HepG2 (cell line): ENCODE measurements around the gene ITGA7. TPM values are rescaled to one million over a fixed set of nuclear protein-coding genes. Genes with fewer than 3 reads are reported as not detected.

Experiments used
- ATAC-seq: fragments of 200-7000 bp; cut with Tn5 transposase; 3 replicates; pipeline ENCODE4 v1.9.1; 2020; ENCODE audit warnings: mild to moderate bottlenecking, moderate library complexity
- BruUV-seq: library from RNA; stranded (reverse); fragments of 400-500 nt; replicated peaks from 2 replicates; lab custom pipeline; 2021; lab: Mats Ljungman, UMichigan
- CTCF ChIA-PET: fragments of 300-600 bp; formaldehyde crosslinking; extraction: SDS; loops from one replicate; lab custom pipeline; 2021; ENCODE audit warnings: low total read pairs, inconsistent platforms, low intra/inter-chr PET ratio; lab: Yijun Ruan, JAX
- POLR2A ChIA-PET: fragments of 350-600 bp; sonication (Branson Sonifier 250); formaldehyde crosslinking; loops from one replicate; lab custom pipeline; 2020; ENCODE audit warnings: antibody characterized with exemption, inconsistent platforms; lab: Yijun Ruan, JAX
- DNase-seq: peaks from one replicate; pipeline ENCODE4 v3.0.0-alpha.2; 2015; ENCODE audit warnings: low spot score
- FAIRE-seq: peaks from 3 replicates; lab custom pipeline; 2011; peaks lifted over from hg19 to GRCh38; lab: Jason Lieb, UNC
- H2AFZ ChIP-seq: one replicate; pipeline ENCODE4 v1.6.1; 2011; ENCODE audit warnings: low read length, inconsistent platforms
- H3K27ac ChIP-seq: fragments of 300-600 bp; 3 replicates; pipeline ENCODE4 v1.8.0; 2011; ENCODE audit warnings: mixed run types, mild to moderate bottlenecking, mixed read lengths, low read length, inconsistent platforms; ENCODE audit not compliant: insufficient read depth; ENCODE audit errors: extremely low read length
- H3K27me3 ChIP-seq, 2 experiments: fragments of 200-600 bp in 1 of 2; 2 replicates in 1 of 2; 3 replicates in 1 of 2; pipeline versions ENCODE4 v1.6.0 to v1.8.0; 2011; ENCODE audit warnings: low read length in 2 of 2, mild to moderate bottlenecking in 2 of 2, moderate library complexity in 2 of 2, inconsistent platforms in 1 of 2; ENCODE audit not compliant: insufficient read depth in 2 of 2, control insufficient read depth in 1 of 2
- H3K36me3 ChIP-seq, 2 experiments: fragments of 200-600 bp in 1 of 2; replicated peaks in 1 of 2; 2 replicates in 1 of 2; 3 replicates in 1 of 2; pipeline versions ENCODE4 v1.5.1 to v1.8.0; 2011; ENCODE audit warnings: low read length in 2 of 2, inconsistent platforms in 1 of 2; ENCODE audit not compliant: insufficient read depth in 2 of 2, control insufficient read depth in 1 of 2
- H3K4me1 ChIP-seq: 2 replicates; pipeline ENCODE4 v1.5.1; 2012; ENCODE audit warnings: low read length, inconsistent platforms; ENCODE audit not compliant: insufficient read depth
- H3K4me2 ChIP-seq: 2 replicates; pipeline ENCODE4 v1.6.0; 2011; ENCODE audit warnings: low read depth, low read length, inconsistent platforms
- H3K4me3 ChIP-seq, 3 experiments: fragments of 200-600 bp in 1 of 3; sonication (generic), shearing (Covaris generic) in 1 of 3; replicated peaks in 1 of 3; 2 replicates each; pipeline ENCODE4 v1.5.1; 2011 to 2016; ENCODE audit warnings: low read length in 3 of 3, inconsistent platforms in 2 of 3, low read depth in 2 of 3, mild to moderate bottlenecking in 2 of 3, control low read depth in 1 of 3, mixed read lengths in 1 of 3; ENCODE audit not compliant: insufficient read depth in 1 of 3
- H3K79me2 ChIP-seq: one replicate; pipeline ENCODE4 v1.6.1; 2011; ENCODE audit warnings: low read length, inconsistent platforms; ENCODE audit not compliant: insufficient read depth
- H3K9ac ChIP-seq: 2 replicates; pipeline ENCODE4 v1.6.0; 2011; ENCODE audit warnings: mild to moderate bottlenecking, low read depth, low read length, inconsistent platforms; ENCODE audit not compliant: insufficient read depth
- H3K9me3 ChIP-seq: 2 replicates; pipeline ENCODE4 v1.5.1; 2012; ENCODE audit warnings: mild to moderate bottlenecking, low read length
- H4K20me1 ChIP-seq: 2 replicates; pipeline ENCODE4 v1.6.0; 2011; ENCODE audit warnings: inconsistent platforms, mild to moderate bottlenecking, low read length, moderate library complexity; ENCODE audit not compliant: insufficient read depth
- ARNT2 ChIP-seq: sonication (generic); formaldehyde crosslinking; IDR thresholded peaks from 2 replicates; pipeline ENCODE4 v1.8.0; 2022; ENCODE audit warnings: mild to moderate bottlenecking, low read depth, missing genetic modification reagents, moderate library complexity
- BRF2 ChIP-seq: sonication (generic); formaldehyde crosslinking; IDR thresholded peaks from 2 replicates; pipeline ENCODE4 v1.8.1; 2022; ENCODE audit warnings: mild to moderate bottlenecking, missing genetic modification reagents
- CCDC6 ChIP-seq: sonication (generic); formaldehyde crosslinking; IDR thresholded peaks from 2 replicates; pipeline ENCODE4 v1.8.1; 2022; ENCODE audit warnings: mild to moderate bottlenecking, missing genetic modification reagents, moderate library complexity
- CHD4 ChIP-seq: fragments of 200-600 bp; sonication (generic); IDR thresholded peaks from 2 replicates; pipeline ENCODE4 v1.7.0; 2017; ENCODE audit warnings: mild to moderate bottlenecking, low read length, borderline replicate concordance
- GPN1 ChIP-seq: sonication (generic); formaldehyde crosslinking; IDR thresholded peaks from 2 replicates; pipeline ENCODE4 v1.5.1; 2020; ENCODE audit warnings: missing genetic modification reagents, borderline replicate concordance
- HDAC1 ChIP-seq: sonication (generic); formaldehyde crosslinking; IDR thresholded peaks from 2 replicates; pipeline ENCODE4 v1.5.1; 2020; ENCODE audit warnings: mild to moderate bottlenecking, missing genetic modification reagents
- NONO ChIP-seq, 2 experiments: fragments of 450-650 bp in 1 of 2; sonication (generic) in 1 of 2; formaldehyde crosslinking in 1 of 2; IDR thresholded peaks in 1 of 2; conservative IDR thresholded peaks in 1 of 2; 2 replicates each; pipeline versions ENCODE4 v1.6.1 to v1.8.0; 2017 to 2022; ENCODE audit warnings: mild to moderate bottlenecking in 1 of 2, missing genetic modification reagents in 1 of 2, moderate library complexity in 1 of 2
- PPARG ChIP-seq: conservative IDR thresholded peaks from 2 replicates; pipeline ENCODE4 v1.6.1; 2016; ENCODE audit warnings: missing biosample characterization, missing genetic modification reagents
- RARG ChIP-seq: sonication (generic); formaldehyde crosslinking; IDR thresholded peaks from 2 replicates; pipeline ENCODE4 v1.4.0; 2020; ENCODE audit warnings: low read depth, mild to moderate bottlenecking, missing genetic modification reagents
- SMYD3 ChIP-seq: sonication (generic); formaldehyde crosslinking; IDR thresholded peaks from 2 replicates; pipeline ENCODE4 v1.8.1; 2023; ENCODE audit warnings: mild to moderate bottlenecking, missing genetic modification reagents
- SUZ12 ChIP-seq: fragments of 150-350 bp; IDR thresholded peaks from 2 replicates; pipeline ENCODE4 v1.6.1; 2014; ENCODE audit warnings: low read depth, low read length
- ZFP90 ChIP-seq: sonication (generic); formaldehyde crosslinking; IDR thresholded peaks from 2 replicates; pipeline ENCODE4 v1.8.0; 2022; ENCODE audit warnings: missing genetic modification reagents, mild to moderate bottlenecking, inconsistent platforms, borderline replicate concordance
- ZMAT3 ChIP-seq: sonication (generic); formaldehyde crosslinking; conservative IDR thresholded peaks from 2 replicates; pipeline ENCODE4 v1.7.0; 2021; ENCODE audit warnings: missing genetic modification reagents
- ZNF333 ChIP-seq: sonication (generic); formaldehyde crosslinking; IDR thresholded peaks from 2 replicates; pipeline ENCODE4 v1.4.0; 2020; ENCODE audit warnings: mild to moderate bottlenecking, missing genetic modification reagents, borderline replicate concordance
- ZNF431 ChIP-seq: sonication (generic); formaldehyde crosslinking; IDR thresholded peaks from 2 replicates; pipeline ENCODE4 v1.9.0; 2022; ENCODE audit warnings: missing genetic modification reagents, low read depth, mild to moderate bottlenecking, borderline replicate concordance
- ZNF556 ChIP-seq: sonication (generic); formaldehyde crosslinking; IDR thresholded peaks from 2 replicates; pipeline ENCODE4 v1.4.0; 2020; ENCODE audit warnings: mild to moderate bottlenecking, missing genetic modification reagents, borderline replicate concordance
- ZNF562 ChIP-seq: sonication (generic); formaldehyde crosslinking; IDR thresholded peaks from 2 replicates; pipeline ENCODE4 v1.8.0; 2022; ENCODE audit warnings: missing genetic modification reagents, borderline replicate concordance
- ZNF563 ChIP-seq: sonication (generic); formaldehyde crosslinking; IDR thresholded peaks from 2 replicates; pipeline ENCODE4 v1.8.0; 2022; ENCODE audit warnings: mild to moderate bottlenecking, moderate library complexity, missing genetic modification reagents
- ZNF841 ChIP-seq: sonication (generic); formaldehyde crosslinking; IDR thresholded peaks from 2 replicates; pipeline ENCODE4 v1.8.1; 2023; ENCODE audit warnings: missing genetic modification reagents, borderline replicate concordance
- WGBS: methylation state at CpG from one replicate; pipeline ENCODE4 v1.1.6; 2017; ENCODE audit warnings: low lambda C conversion rate; 5-methylcytosine and 5-hydroxymethylcytosine counted together
- in situ Hi-C: cut with HindIII; loops from 2 replicates; pipeline ENCODE4 v1.10.0; 2017; ENCODE audit warnings: low pct_unique_long_range_greater_than_20kb; ENCODE audit not compliant: extremely low pct_ligation_motif_present
- intact Hi-C: fragments of 100-400 bp; cut with micrococcal nuclease; formaldehyde crosslinking; loops from one replicate; pipeline ENCODE4 v1.10.0; 2022; ENCODE audit not compliant: unreplicated experiment
- polyA plus RNA-seq, 8 experiments: library from polyadenylated mRNA; depleted of rRNA in 3 of 8; stranded (reverse) in 7 of 8; unstranded in 1 of 8; fragments of >200 nt; fragmentation: Illumina TruSeq in 4 of 8; extraction: Trizol in 4 of 8; gene quantifications; 2 replicates each; pipeline versions ENCODE4 v1.2.1 to v1.2.3, GENCODE V29; 2011 to 2016; ENCODE audit warnings: low read depth in 4 of 8, missing spikeins in 1 of 8, mixed read lengths in 1 of 8; ENCODE audit not compliant: insufficient read depth in 1 of 8
- total RNA-seq, 5 experiments: library from RNA; depleted of rRNA; stranded (reverse); fragments of >200 nt; fragmentation: Illumina TruSeq; extraction: Trizol; gene quantifications; 2 replicates each; pipeline ENCODE4 v1.2.3, GENCODE V29; 2016; ENCODE audit warnings: low read depth in 1 of 5
- TF ChIP-seq, protein P1 (sequence below): sonication (generic); formaldehyde crosslinking; IDR thresholded peaks from 2 replicates; pipeline ENCODE4 v1.8.0; 2022; ENCODE audit warnings: mild to moderate bottlenecking, missing genetic modification reagents
- TF ChIP-seq, protein P2 (sequence below): sonication (generic); formaldehyde crosslinking; IDR thresholded peaks from 2 replicates; pipeline ENCODE4 v1.5.1; 2020; ENCODE audit warnings: missing genetic modification reagents, mild to moderate bottlenecking, borderline replicate concordance

The ITGA7 gene
- total and polyA plus RNA-seq, 2 of the 13 experiments (the other 11 are each of a cell fraction or from before 2014, with no cell fraction given) = 0.65 to 0.75 TPM

DNA sequence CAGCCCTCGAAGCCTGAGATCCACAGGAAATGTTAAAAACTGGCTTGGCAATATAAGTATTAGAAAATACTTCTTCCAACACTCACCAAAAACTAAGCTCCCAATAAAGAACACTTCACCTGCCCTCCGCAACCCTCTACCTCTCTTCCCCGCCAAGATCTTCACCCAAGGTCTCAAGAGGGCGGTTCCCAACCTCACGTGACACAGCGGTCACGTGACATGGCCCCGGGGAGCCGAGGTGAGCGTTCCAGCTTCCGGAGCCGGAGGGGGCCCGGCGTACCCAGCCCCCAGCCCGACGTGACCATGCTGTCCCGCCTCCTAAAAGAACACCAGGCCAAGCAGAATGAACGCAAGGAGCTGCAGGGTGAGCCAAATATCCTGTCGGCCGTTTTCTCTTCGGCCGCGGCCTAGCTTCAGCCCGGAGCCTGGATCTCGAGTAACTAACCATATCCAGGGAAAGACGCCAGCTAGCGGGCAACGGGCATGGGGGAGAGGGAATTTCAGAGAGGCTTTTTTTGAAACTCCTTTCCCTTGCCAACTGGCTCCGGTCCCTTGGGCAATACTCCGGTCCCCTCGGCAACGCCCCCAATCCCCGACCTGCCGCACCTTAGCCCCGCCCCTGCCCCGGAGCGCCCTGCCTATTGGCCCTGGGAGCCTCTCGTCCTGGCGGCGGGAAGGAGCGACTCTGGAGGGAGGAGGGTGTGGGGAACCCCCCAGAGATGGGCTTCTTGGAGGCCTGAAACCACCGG, 8.3 kb upstream of the ITGA7 start, which contains the start of gene BLOC1S1:
Gene BLOC1S1 (plus strand): TSS at position 214 of the 749 bp plus-strand sequence. CDS start 6 bp downstream, at position 220.
- CTCF ChIA-PET = no interaction called here
- intact Hi-C loops = no loop called here
- ATAC-seq (peak; percentile 82), FAIRE-seq (peak; percentile 78), DNase-seq (peak; percentile 86)
- Histone ChIP-seq H3K4me2 (peak within 1 kb of the TSS; percentile 72), H3K4me3 (peak within 1 kb of the TSS; percentile 77 to 96 (median 84)), H3K9ac (peak within 1 kb of the TSS; percentile 80), H3K9me3 (no peaks in the 10 kb centered on the region), H3K79me2 (no peaks in the 10 kb centered on the region), H3K4me1 (peaks cover 54% of the 10 kb centered on the region), H3K27me3 (peaks cover 0 to 11% of the 10 kb centered on the region in 2 experiments; a peak in 2 of 5 replicates), H3K27ac (peak within 1 kb of the TSS; percentile 81), H2AFZ (peak within 1 kb of the TSS; percentile 79), H3K36me3 (no peaks in the 10 kb centered on the region; a peak in 1 of 5 replicates), H4K20me1 (no peaks in the 10 kb centered on the region)
- TSS peak; percentile 45 for BruUV-seq
- 2% methylated on average over 18 of the region's 42 CpGs for WGBS
- POLR2A ChIA-PET = interaction anchor here (0.7 to 1.6 kb wide), 8 partner anchors 9 to 258 kb away, joined by 3 to 15 read pairs (median 4); partner anchors contain the start of genes CD63, ITGA7 and RAB5B
- in situ Hi-C loops = no loop called here
- TF ChIP-seq ZNF562 (no peak), BRF2 (no peak), SUZ12 (no peak), ZFP90 (no peak; the same call in 1 of the 2 replicates), PPARG (CRISPR knock-in tag) (no peak), ZNF563 (CRISPR knock-in tag) (0 out of 2 replicates have a peak, but pooled peaks have one; percentile 25), NONO (IDR thresholded peaks at IDR 0.05) (no peak), NONO (CRISPR knock-in tag; conservative IDR thresholded peaks at IDR 0.05) (peak; percentile 76), ZMAT3 (CRISPR knock-in tag) (no peak; the same call in 1 of the 2 replicates), GPN1 (CRISPR knock-in tag) (no peak), ZNF841 (CRISPR knock-in tag) (no peak), CCDC6 (CRISPR knock-in tag) (no peak), ZNF431 (CRISPR knock-in tag) (no peak), CHD4 (no peak; the same call in 1 of the 2 replicates), RARG (CRISPR knock-in tag) (no peak), SMYD3 (CRISPR knock-in tag) (no peak), ZNF556 (CRISPR knock-in tag) (peak; percentile 78; the same call in 1 of the 2 replicates), ARNT2 (CRISPR knock-in tag) (no peak), ZNF333 (CRISPR knock-in tag) (no peak), HDAC1 (CRISPR knock-in tag) (peak; percentile 98)
- TF ChIP-seq, protein P1, sequence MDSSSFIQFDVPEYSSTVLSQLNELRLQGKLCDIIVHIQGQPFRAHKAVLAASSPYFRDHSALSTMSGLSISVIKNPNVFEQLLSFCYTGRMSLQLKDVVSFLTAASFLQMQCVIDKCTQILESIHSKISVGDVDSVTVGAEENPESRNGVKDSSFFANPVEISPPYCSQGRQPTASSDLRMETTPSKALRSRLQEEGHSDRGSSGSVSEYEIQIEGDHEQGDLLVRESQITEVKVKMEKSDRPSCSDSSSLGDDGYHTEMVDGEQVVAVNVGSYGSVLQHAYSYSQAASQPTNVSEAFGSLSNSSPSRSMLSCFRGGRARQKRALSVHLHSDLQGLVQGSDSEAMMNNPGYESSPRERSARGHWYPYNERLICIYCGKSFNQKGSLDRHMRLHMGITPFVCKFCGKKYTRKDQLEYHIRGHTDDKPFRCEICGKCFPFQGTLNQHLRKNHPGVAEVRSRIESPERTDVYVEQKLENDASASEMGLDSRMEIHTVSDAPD (CRISPR knock-in tag) = no peak
- TF ChIP-seq, protein P2, sequence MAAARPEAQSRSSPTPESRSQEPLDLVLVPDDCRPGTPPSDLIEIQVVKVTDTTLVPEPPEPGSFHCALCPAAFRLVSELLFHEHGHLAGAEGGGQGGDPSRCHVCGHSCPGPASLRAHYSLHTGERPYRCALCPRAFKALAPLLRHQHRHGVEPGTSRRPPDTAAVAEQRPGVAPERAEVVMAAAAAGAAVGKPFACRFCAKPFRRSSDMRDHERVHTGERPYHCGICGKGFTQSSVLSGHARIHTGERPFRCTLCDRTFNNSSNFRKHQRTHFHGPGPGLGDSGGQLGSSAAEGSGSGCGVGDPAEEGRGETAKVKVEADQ (CRISPR knock-in tag) = peak; percentile 53; the same call in 1 of the 2 replicates
